ENCODE results near the gene PHRF1.
A peak's percentile ranks its signal among the peaks of the same experiment; 100 is the strongest.
"Not testable (repeated sequence)": the region's sequence is repeated elsewhere in the genome, so short reads cannot be mapped to it uniquely, and the experiment has no call there.

PHRF1 gene

GRCh38 chr11:559020-559620, 17.1 kb upstream of the PHRF1 start:
- ATAC-seq: no peak

- ATAC-seq: no peak
These were observed 16.5 kb upstream of the PHRF1 start for GRCh38 chr11:559712-560304.

GRCh38 chr11:560305-561147, 15.7 kb upstream of the PHRF1 start, which contains the start of the genes LMNTD2 and RASSF7:
LMNTD2 (minus strand) TSS chr11:560738; CDS start chr11:560716, 22 bp downstream.
RASSF7 (plus strand) TSS chr11:560970; CDS start chr11:561769, 799 bp downstream.
- peak; percentile 93 to 94 for ATAC-seq

- ATAC-seq: peak; percentile 25 to 39
These were observed 14.9 kb upstream of the PHRF1 start for GRCh38 chr11:561148-562003.

- no peak for ATAC-seq
These were observed 14.1 kb upstream of the PHRF1 start for GRCh38 chr11:562046-562645.

- no peak for ATAC-seq
These were observed 13.0 kb upstream of the PHRF1 start for GRCh38 chr11:563066-563811.

GRCh38 chr11:563812-564578, 12.3 kb upstream of the PHRF1 start:
- ATAC-seq: no peak

GRCh38 chr11:565921-566509, 10.3 kb upstream of the PHRF1 start:
- no peak for ATAC-seq

GRCh38 chr11:567011-567628, 9.2 kb upstream of the PHRF1 start:
- no peak for ATAC-seq

GRCh38 chr11:567629-568292, 8.5 kb upstream of the PHRF1 start:
- ATAC-seq: no peak

GRCh38 chr11:568306-569157, 7.7 kb upstream of the PHRF1 start:
- peak; percentile 94 to 95 for ATAC-seq

- no peak for ATAC-seq
These were observed 6.9 kb upstream of the PHRF1 start for GRCh38 chr11:569158-569885.

- no peak for ATAC-seq
These were observed 4.5 kb upstream of the PHRF1 start for GRCh38 chr11:571802-572185.

GRCh38 chr11:573146-573759, 3.0 kb upstream of the PHRF1 start:
- ATAC-seq: no peak

- not testable (repeated sequence) for ATAC-seq
These were observed 2.2 kb upstream of the PHRF1 start for GRCh38 chr11:574031-574570.

GRCh38 chr11:574632-575312, 1.5 kb upstream of the PHRF1 start:
- no peak for ATAC-seq
